Calu3 (cell line): Measurements from ENCODE around the gene DLG2. TPM values are rescaled to one million over a fixed set of nuclear protein-coding genes. Genes with fewer than 3 reads are reported as not detected.

Experiments
- BruUV-seq: library from RNA; stranded (reverse); fragments of 400-500 nt; replicated peaks from 2 replicates; lab custom pipeline; 2021; lab: Mats Ljungman, UMichigan
- CTCF ChIA-PET: fragments of 300-600 bp; sonication (Branson Sonifier 250); formaldehyde crosslinking; loops from one replicate; lab custom pipeline; 2022; ENCODE audit warnings: antibody characterized with exemption; lab: Charles Lee
- DNase-seq: peaks from one replicate; pipeline ENCODE4 v3.0.0; 2022
- H3K27ac Mint-ChIP-seq: one replicate; pipeline ENCODE4 v1.8.0; 2022; ENCODE audit warnings: mixed read lengths; ENCODE audit not compliant: unreplicated experiment
- H3K27me3 Mint-ChIP-seq: one replicate; pipeline ENCODE4 v1.8.0; 2022; ENCODE audit warnings: mixed read lengths; ENCODE audit not compliant: unreplicated experiment
- H3K36me3 Mint-ChIP-seq: one replicate; pipeline ENCODE4 v1.8.0; 2022; ENCODE audit warnings: mild to moderate bottlenecking, moderate library complexity, mixed read lengths; ENCODE audit not compliant: insufficient read depth, unreplicated experiment
- H3K4me1 Mint-ChIP-seq: one replicate; pipeline ENCODE4 v1.8.0; 2022; ENCODE audit warnings: mild to moderate bottlenecking, low read depth, mixed read lengths; ENCODE audit not compliant: unreplicated experiment
- H3K4me3 Mint-ChIP-seq: one replicate; pipeline ENCODE4 v1.8.0; 2022; ENCODE audit warnings: mild to moderate bottlenecking, low read depth, moderate library complexity, mixed read lengths; ENCODE audit not compliant: unreplicated experiment
- H3K9me3 Mint-ChIP-seq: one replicate; pipeline ENCODE4 v1.8.0; 2022; ENCODE audit warnings: low read depth, mixed read lengths; ENCODE audit not compliant: unreplicated experiment
- CTCF ChIP-seq: fragments of 200-600 bp; IDR thresholded peaks from one replicate; pipeline ENCODE4 v1.8.0; 2022; ENCODE audit warnings: antibody characterized with exemption; ENCODE audit not compliant: unreplicated experiment
- intact Hi-C: fragments of 100-400 bp; cut with micrococcal nuclease; formaldehyde crosslinking; loops from one replicate; pipeline ENCODE4 v1.10.0; 2022; ENCODE audit not compliant: unreplicated experiment
- total RNA-seq: library from RNA; stranded (reverse); gene quantifications from 2 replicates; pipeline ENCODE4 v1.2.3, GENCODE V29; 2022

DLG2 gene
- total RNA-seq, 1 experiment from 2014 or later = 0.71 TPM

- Mint-ChIP-seq H3K27me3 (no peaks in the 10 kb centered on the region), H3K4me1 (no peaks in the 10 kb centered on the region), H3K27ac (no peak overlapping the region), H3K9me3 (peaks cover 3% of the 10 kb centered on the region), H3K4me3 (no peak overlapping the region), H3K36me3 (no peaks in the 10 kb centered on the region)
- CTCF ChIA-PET = no interaction called here
- no TSS peak for BruUV-seq
- intact Hi-C loops = no loop called here
- TF ChIP-seq CTCF = no peak
- DNase-seq = no peak
Observed at GRCh38 chr11:83852775-83853442, 1774.2 kb downstream of the DLG2 start.

- no peak for TF ChIP-seq CTCF
- CTCF ChIA-PET = interaction anchor here (0.7 kb wide), 1 partner anchor 698 kb away, joined by 6 read pairs; no protein-coding TSS in a partner anchor
- H3K27ac Mint-ChIP-seq = no peak overlapping the region
- DNase-seq = no peak
- no TSS peak for BruUV-seq
- no peaks in the 10 kb centered on the region for H3K36me3 Mint-ChIP-seq
- intact Hi-C loops = no loop called here
- peaks cover 3% of the 10 kb centered on the region for H3K9me3 Mint-ChIP-seq
- H3K4me1 Mint-ChIP-seq = no peaks in the 10 kb centered on the region
- H3K27me3 Mint-ChIP-seq = no peaks in the 10 kb centered on the region
- no peak overlapping the region for H3K4me3 Mint-ChIP-seq
Observed at GRCh38 chr11:83852012-83852411, 1775.1 kb downstream of the DLG2 start.

- CTCF ChIA-PET = no interaction called here
- H3K9me3 Mint-ChIP-seq = no peaks in the 10 kb centered on the region
- no peaks in the 10 kb centered on the region for H3K36me3 Mint-ChIP-seq
- intact Hi-C loops = no loop called here
- no peak overlapping the region for H3K27ac Mint-ChIP-seq
- BruUV-seq = no TSS peak
- no peak for TF ChIP-seq CTCF
- no peak for DNase-seq
- peaks cover 12% of the 10 kb centered on the region for H3K27me3 Mint-ChIP-seq
- H3K4me1 Mint-ChIP-seq = no peaks in the 10 kb centered on the region
- H3K4me3 Mint-ChIP-seq = no peak overlapping the region
Observed at GRCh38 chr11:83847467-83848034, 1779.6 kb downstream of the DLG2 start.

- Mint-ChIP-seq H3K4me1 (no peaks in the 10 kb centered on the region), H3K36me3 (no peaks in the 10 kb centered on the region), H3K4me3 (no peak overlapping the region), H3K9me3 (no peaks in the 10 kb centered on the region), H3K27ac (no peak overlapping the region), H3K27me3 (peaks cover 14% of the 10 kb centered on the region)
- no peak for TF ChIP-seq CTCF
- no peak for DNase-seq
- CTCF ChIA-PET = no interaction called here
- BruUV-seq = no TSS peak
- intact Hi-C loops = no loop called here
Observed at GRCh38 chr11:83845797-83846196, 1781.3 kb downstream of the DLG2 start.
